HCT116 (cell line): ENCODE results near the gene UGT1A3. TPM values are rescaled to one million over a fixed set of nuclear protein-coding genes. Genes with fewer than 3 reads are reported as not detected.
"Not testable (repeated sequence)": the region's sequence is repeated elsewhere in the genome, so short reads cannot be mapped to it uniquely, and the experiment has no call there.

ENCODE experiments used
- ATAC-seq: fragments of 200-7000 bp; cut with Tn5 transposase; 2 replicates; pipeline ENCODE4 v1.9.1; 2020; ENCODE audit warnings: mild to moderate bottlenecking, moderate library complexity
- BruUV-seq: library from RNA; stranded (reverse); fragments of 400-500 nt; replicated peaks from 2 replicates; lab custom pipeline; 2021; lab: Mats Ljungman, UMichigan
- CTCF ChIA-PET: fragments of 300-600 bp; sonication (Branson Sonifier 250); formaldehyde crosslinking; loops from one replicate; lab custom pipeline; 2021; ENCODE audit warnings: antibody characterized with exemption; lab: Charles Lee
- POLR2A ChIA-PET: fragments of 300-600, 350-600 bp; sonication (Branson Sonifier 250); formaldehyde crosslinking; loops from one replicate; lab custom pipeline; 2021; ENCODE audit warnings: antibody characterized with exemption; lab: Charles Lee
- RAD21 ChIA-PET, 2 experiments: fragments of 300-600 bp; sonication (Branson Sonifier 250); formaldehyde crosslinking; loops; one replicate each; lab custom pipeline; 2023; ENCODE audit warnings: low total read pairs in 2 of 2; ENCODE audit not compliant: uncharacterized antibody in 2 of 2, unreplicated experiment in 2 of 2, low non-redundant PET in 1 of 2; lab: Charles Lee
- DNase-seq: peaks from one replicate; pipeline ENCODE4 v3.0.0-alpha.2; 2010; ENCODE audit warnings: low read depth, low spot score
- H2AFZ ChIP-seq: fragments of 200-600 bp; shearing (Covaris generic), sonication (generic); 2 replicates; pipeline ENCODE4 v1.6.1; 2017; ENCODE audit warnings: low read depth, mixed run types, mixed read lengths, antibody characterized with exemption, low read length; ENCODE audit not compliant: poor library complexity, severe bottlenecking
- H3K27ac ChIP-seq: 2 replicates; pipeline ENCODE4 v1.5.1; 2012; ENCODE audit warnings: low read depth, low read length
- H3K27me3 ChIP-seq: fragments of 200-600 bp; sonication (generic); 2 replicates; pipeline ENCODE4 v1.6.1; 2016; ENCODE audit warnings: mixed run types, low read length, mixed read lengths; ENCODE audit not compliant: insufficient read depth
- H3K36me3 ChIP-seq, 2 experiments: fragments of 200-500 bp in 1 of 2; fragments of 200-600 bp in 1 of 2; sonication (Bioruptor generic) in 1 of 2; sonication (generic) in 1 of 2; 2 replicates each; pipeline versions ENCODE4 v1.5.1 to v1.6.1; 2014 to 2016; ENCODE audit warnings: low read length in 2 of 2, inconsistent platforms in 1 of 2, mixed read lengths in 1 of 2, mixed run types in 1 of 2; ENCODE audit not compliant: insufficient read depth in 2 of 2, control insufficient read depth in 1 of 2
- H3K4me1 ChIP-seq, 2 experiments: fragments of 200-600 bp in 1 of 2; sonication (generic) in 1 of 2; 2 replicates each; pipeline versions ENCODE4 v1.5.1 to v1.6.1; 2012 to 2017; ENCODE audit warnings: low read length in 2 of 2, inconsistent platforms in 1 of 2, mild to moderate bottlenecking in 1 of 2, mixed read lengths in 1 of 2, mixed run types in 1 of 2, moderate library complexity in 1 of 2; ENCODE audit not compliant: insufficient read depth in 2 of 2, control insufficient read depth in 1 of 2
- H3K4me2 ChIP-seq: fragments of 200-600 bp; sonication (generic); 2 replicates; pipeline ENCODE4 v1.6.1; 2017; ENCODE audit warnings: mixed run types, low read length, mixed read lengths
- H3K4me3 ChIP-seq, 2 experiments: fragments of 200-600 bp in 1 of 2; sonication (generic) in 1 of 2; replicated peaks in 1 of 2; 2 replicates each; pipeline ENCODE4 v1.5.1; 2011 to 2016; ENCODE audit warnings: low read length in 2 of 2, control low read depth in 1 of 2, low read depth in 1 of 2, mild to moderate bottlenecking in 1 of 2, mixed read lengths in 1 of 2, mixed run types in 1 of 2
- H3K79me2 ChIP-seq: fragments of 200-600 bp; sonication (generic); 2 replicates; pipeline ENCODE4 v1.6.1; 2017; ENCODE audit warnings: mild to moderate bottlenecking, mixed run types, low read length, moderate library complexity, mixed read lengths; ENCODE audit not compliant: insufficient read depth
- H3K9ac ChIP-seq: fragments of 200-600 bp; sonication (generic); 2 replicates; pipeline ENCODE4 v1.6.1; 2016; ENCODE audit warnings: low read length, mixed read lengths
- H3K9me2 ChIP-seq: fragments of 200-600 bp; sonication (generic), shearing (Covaris generic); 2 replicates; pipeline ENCODE4 v1.6.1; 2017; ENCODE audit warnings: mixed run types, mild to moderate bottlenecking, moderate library complexity; ENCODE audit not compliant: insufficient read depth
- H3K9me3 ChIP-seq, 2 experiments: fragments of 200-500 bp in 1 of 2; fragments of 200-600 bp in 1 of 2; sonication (Bioruptor generic) in 1 of 2; sonication (generic) in 1 of 2; 2 replicates each; pipeline ENCODE4 v1.6.1; 2014 to 2017; ENCODE audit warnings: low read length in 2 of 2, mixed read lengths in 2 of 2, inconsistent platforms in 1 of 2, low read depth in 1 of 2, mild to moderate bottlenecking in 1 of 2, mixed run types in 1 of 2, moderate library complexity in 1 of 2; ENCODE audit not compliant: control insufficient read depth in 1 of 2, insufficient read depth in 1 of 2
- H4K20me1 ChIP-seq: fragments of 200-600 bp; sonication (generic), shearing (Covaris generic); 2 replicates; pipeline ENCODE4 v1.6.1; 2017; ENCODE audit warnings: mixed run types, mild to moderate bottlenecking, moderate library complexity; ENCODE audit not compliant: insufficient read depth
- CBX3 ChIP-seq: IDR thresholded peaks from 2 replicates; pipeline ENCODE4 v1.6.1; 2012; ENCODE audit warnings: low read depth
- ELF1 ChIP-seq: IDR thresholded peaks from 2 replicates; pipeline ENCODE4 v1.6.1; 2012; ENCODE audit warnings: low read depth, borderline replicate concordance
- EZH2 ChIP-seq: fragments of 200-600 bp; sonication (generic); IDR thresholded peaks from 2 replicates; pipeline ENCODE4 v1.6.1; 2017; ENCODE audit warnings: antibody characterized with exemption, mixed run types
- EZH2phosphoT487 ChIP-seq: fragments of 200-600 bp; IDR thresholded peaks from 2 replicates; pipeline ENCODE4 v1.6.1; 2018; ENCODE audit warnings: antibody characterized with exemption, borderline replicate concordance
- FOSL1 ChIP-seq: IDR thresholded peaks from 2 replicates; pipeline ENCODE4 v1.6.1; 2012; ENCODE audit warnings: low read depth
- MAX ChIP-seq: IDR thresholded peaks from 2 replicates; pipeline ENCODE4 v1.6.1; 2012
- REST ChIP-seq: IDR thresholded peaks from 2 replicates; pipeline ENCODE4 v1.6.1; 2012; ENCODE audit warnings: low read depth
- SIN3A ChIP-seq: IDR thresholded peaks from 2 replicates; pipeline ENCODE4 v1.6.1; 2012; ENCODE audit warnings: low read depth
- SP1 ChIP-seq: IDR thresholded peaks from 2 replicates; pipeline ENCODE4 v1.6.1; 2012; ENCODE audit warnings: low read depth
- SRF ChIP-seq: IDR thresholded peaks from 2 replicates; pipeline ENCODE4 v1.6.1; 2012; ENCODE audit warnings: low read depth
- YY1 ChIP-seq: IDR thresholded peaks from 2 replicates; pipeline ENCODE4 v1.6.1; 2011; ENCODE audit warnings: low read length, low read depth, moderate library complexity, mild to moderate bottlenecking; ENCODE audit not compliant: insufficient replicate concordance; ENCODE audit errors: extremely low read depth
- ZFX ChIP-seq: fragments of 450-650 bp; IDR thresholded peaks from 2 replicates; pipeline ENCODE4 v1.6.1; 2017
- intact Hi-C: fragments of 100-400 bp; cut with micrococcal nuclease; formaldehyde crosslinking; loops from 2 replicates; pipeline ENCODE4 v1.10.0; 2022
- total RNA-seq: library from RNA; stranded (reverse); gene quantifications from one replicate; pipeline ENCODE4 v1.2.1, GENCODE V29; 2021; ENCODE audit not compliant: unreplicated experiment

The UGT1A3 gene
- total RNA-seq, 1 experiment from 2014 or later: not detected

GRCh38 chr2:233745838-233746237 is 17.0 kb downstream of the UGT1A3 start:
- POLR2A ChIA-PET, H2AFZ ChIP-seq, BruUV-seq, H3K36me3 ChIP-seq, ATAC-seq, intact Hi-C loops, H3K27me3 ChIP-seq, H3K4me3 ChIP-seq, H3K4me2 ChIP-seq, RAD21 ChIA-PET, H3K9me3 ChIP-seq, H4K20me1 ChIP-seq, H3K27ac ChIP-seq, DNase-seq, CTCF ChIA-PET, H3K9me2 ChIP-seq, H3K4me1 ChIP-seq, H3K79me2 ChIP-seq, H3K9ac ChIP-seq: not testable (repeated sequence)

GRCh38 chr2:233746475-233747282 is 17.8 kb downstream of the UGT1A3 start:
- H2AFZ ChIP-seq: no peak overlapping the region
- no peaks in the 10 kb centered on the region for H3K9me2 ChIP-seq
- no peaks in the 10 kb centered on the region for H3K79me2 ChIP-seq
- BruUV-seq: no TSS peak
- H3K27me3 ChIP-seq: no peaks in the 10 kb centered on the region
- no peaks in the 10 kb centered on the region for H4K20me1 ChIP-seq
- no peak overlapping the region for H3K4me2 ChIP-seq
- intact Hi-C loops: no loop called here
- no peaks in the 10 kb centered on the region for H3K9me3 ChIP-seq
- H3K4me3 ChIP-seq: no peak overlapping the region
- H3K27ac ChIP-seq: no peak overlapping the region
- CTCF ChIA-PET: no interaction called here
- DNase-seq (no peak), ATAC-seq (no peak)
- H3K9ac ChIP-seq: no peak overlapping the region
- TF ChIP-seq ZFX (no peak), SIN3A (no peak), ELF1 (no peak), FOSL1 (no peak), MAX (no peak), SP1 (no peak), REST (no peak), SRF (no peak), EZH2 (no peak), YY1 (no peak), CBX3 (no peak), EZH2phosphoT487 (no peak)
- no peaks in the 10 kb centered on the region for H3K36me3 ChIP-seq
- no peaks in the 10 kb centered on the region for H3K4me1 ChIP-seq
- RAD21 ChIA-PET: no interaction called here
- POLR2A ChIA-PET: no interaction called here
